ENCODE measurements around the gene NADK. TPM values are rescaled to one million over a fixed set of nuclear protein-coding genes. Genes with fewer than 3 reads are reported as not detected.

The NADK gene
- total and polyA plus RNA-seq, 2 of the 13 experiments (the other 11 are each of a cell fraction or from before 2014, with no cell fraction given) = 56.6 to 60.1 TPM

GRCh38 chr1:1778663-1779319 lies 521 bp upstream of the NADK start (continued):
- TF ChIP-seq CENPBD1 (CRISPR knock-in tag; IDR thresholded peaks at IDR 0.05; ENCODE audit: borderline replicate concordance, low read depth) (no peak), IKZF5 (CRISPR knock-in tag; IDR thresholded peaks at IDR 0.05) (no peak), ZNF143 (CRISPR knock-in tag; IDR thresholded peaks at IDR 0.05) (no peak), ELF1 (CRISPR knock-in tag; IDR thresholded peaks at IDR 0.05) (no peak), ZNF891 (CRISPR knock-in tag; IDR thresholded peaks at IDR 0.05) (peak; percentile 73), ZNF660 (CRISPR knock-in tag; IDR thresholded peaks at IDR 0.05; ENCODE audit: borderline replicate concordance, low read depth) (no peak), ZNF276 (CRISPR knock-in tag; IDR thresholded peaks at IDR 0.05; ENCODE audit: low read depth) (no peak), RNF2 (conservative IDR thresholded peaks at IDR 0.05; ENCODE audit: low read depth) (no peak), PITX1 (CRISPR knock-in tag; IDR thresholded peaks at IDR 0.05) (peak; percentile 27; the same call in 1 of the 2 replicates), KLF11 (CRISPR knock-in tag; IDR thresholded peaks at IDR 0.05) (no peak), TBX3 (IDR thresholded peaks at IDR 0.05; ENCODE audit: borderline replicate concordance) (no peak), ZNF569 (CRISPR knock-in tag; IDR thresholded peaks at IDR 0.05; ENCODE audit: borderline replicate concordance) (no peak), RFX5 (IDR thresholded peaks at IDR 0.05; ENCODE audit: low read depth, low read length) (no peak), HMGA1 (CRISPR knock-in tag; conservative IDR thresholded peaks at IDR 0.05) (no peak), EZH2 (conservative IDR thresholded peaks at IDR 0.05; ENCODE audit: low read depth, low read length) (no peak)
- TF ChIP-seq, protein P1, sequence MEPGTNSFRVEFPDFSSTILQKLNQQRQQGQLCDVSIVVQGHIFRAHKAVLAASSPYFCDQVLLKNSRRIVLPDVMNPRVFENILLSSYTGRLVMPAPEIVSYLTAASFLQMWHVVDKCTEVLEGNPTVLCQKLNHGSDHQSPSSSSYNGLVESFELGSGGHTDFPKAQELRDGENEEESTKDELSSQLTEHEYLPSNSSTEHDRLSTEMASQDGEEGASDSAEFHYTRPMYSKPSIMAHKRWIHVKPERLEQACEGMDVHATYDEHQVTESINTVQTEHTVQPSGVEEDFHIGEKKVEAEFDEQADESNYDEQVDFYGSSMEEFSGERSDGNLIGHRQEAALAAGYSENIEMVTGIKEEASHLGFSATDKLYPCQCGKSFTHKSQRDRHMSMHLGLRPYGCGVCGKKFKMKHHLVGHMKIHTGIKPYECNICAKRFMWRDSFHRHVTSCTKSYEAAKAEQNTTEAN (CRISPR knock-in tag; conservative IDR thresholded peaks at IDR 0.05) = no peak
- TF ChIP-seq, protein P2, sequence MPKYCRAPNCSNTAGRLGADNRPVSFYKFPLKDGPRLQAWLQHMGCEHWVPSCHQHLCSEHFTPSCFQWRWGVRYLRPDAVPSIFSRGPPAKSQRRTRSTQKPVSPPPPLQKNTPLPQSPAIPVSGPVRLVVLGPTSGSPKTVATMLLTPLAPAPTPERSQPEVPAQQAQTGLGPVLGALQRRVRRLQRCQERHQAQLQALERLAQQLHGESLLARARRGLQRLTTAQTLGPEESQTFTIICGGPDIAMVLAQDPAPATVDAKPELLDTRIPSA (CRISPR knock-in tag; IDR thresholded peaks at IDR 0.05; ENCODE audit: borderline replicate concordance) = no peak
- TF ChIP-seq, protein P3, sequence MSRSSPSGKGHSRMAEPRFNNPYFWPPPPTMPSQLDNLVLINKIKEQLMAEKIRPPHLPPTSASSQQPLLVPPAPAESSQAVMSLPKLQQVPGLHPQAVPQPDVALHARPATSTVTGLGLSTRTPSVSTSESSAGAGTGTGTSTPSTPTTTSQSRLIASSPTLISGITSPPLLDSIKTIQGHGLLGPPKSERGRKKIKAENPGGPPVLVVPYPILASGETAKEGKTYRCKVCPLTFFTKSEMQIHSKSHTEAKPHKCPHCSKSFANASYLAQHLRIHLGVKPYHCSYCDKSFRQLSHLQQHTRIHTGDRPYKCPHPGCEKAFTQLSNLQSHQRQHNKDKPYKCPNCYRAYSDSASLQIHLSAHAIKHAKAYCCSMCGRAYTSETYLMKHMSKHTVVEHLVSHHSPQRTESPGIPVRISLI (CRISPR knock-in tag; IDR thresholded peaks at IDR 0.05; ENCODE audit: borderline replicate concordance) = peak; percentile 19; the same call in 1 of the 2 replicates
- TF ChIP-seq, protein P4, sequence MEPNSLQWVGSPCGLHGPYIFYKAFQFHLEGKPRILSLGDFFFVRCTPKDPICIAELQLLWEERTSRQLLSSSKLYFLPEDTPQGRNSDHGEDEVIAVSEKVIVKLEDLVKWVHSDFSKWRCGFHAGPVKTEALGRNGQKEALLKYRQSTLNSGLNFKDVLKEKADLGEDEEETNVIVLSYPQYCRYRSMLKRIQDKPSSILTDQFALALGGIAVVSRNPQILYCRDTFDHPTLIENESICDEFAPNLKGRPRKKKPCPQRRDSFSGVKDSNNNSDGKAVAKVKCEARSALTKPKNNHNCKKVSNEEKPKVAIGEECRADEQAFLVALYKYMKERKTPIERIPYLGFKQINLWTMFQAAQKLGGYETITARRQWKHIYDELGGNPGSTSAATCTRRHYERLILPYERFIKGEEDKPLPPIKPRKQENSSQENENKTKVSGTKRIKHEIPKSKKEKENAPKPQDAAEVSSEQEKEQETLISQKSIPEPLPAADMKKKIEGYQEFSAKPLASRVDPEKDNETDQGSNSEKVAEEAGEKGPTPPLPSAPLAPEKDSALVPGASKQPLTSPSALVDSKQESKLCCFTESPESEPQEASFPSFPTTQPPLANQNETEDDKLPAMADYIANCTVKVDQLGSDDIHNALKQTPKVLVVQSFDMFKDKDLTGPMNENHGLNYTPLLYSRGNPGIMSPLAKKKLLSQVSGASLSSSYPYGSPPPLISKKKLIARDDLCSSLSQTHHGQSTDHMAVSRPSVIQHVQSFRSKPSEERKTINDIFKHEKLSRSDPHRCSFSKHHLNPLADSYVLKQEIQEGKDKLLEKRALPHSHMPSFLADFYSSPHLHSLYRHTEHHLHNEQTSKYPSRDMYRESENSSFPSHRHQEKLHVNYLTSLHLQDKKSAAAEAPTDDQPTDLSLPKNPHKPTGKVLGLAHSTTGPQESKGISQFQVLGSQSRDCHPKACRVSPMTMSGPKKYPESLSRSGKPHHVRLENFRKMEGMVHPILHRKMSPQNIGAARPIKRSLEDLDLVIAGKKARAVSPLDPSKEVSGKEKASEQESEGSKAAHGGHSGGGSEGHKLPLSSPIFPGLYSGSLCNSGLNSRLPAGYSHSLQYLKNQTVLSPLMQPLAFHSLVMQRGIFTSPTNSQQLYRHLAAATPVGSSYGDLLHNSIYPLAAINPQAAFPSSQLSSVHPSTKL (CRISPR knock-in tag; IDR thresholded peaks at IDR 0.05) = 0 out of 2 replicates have a peak, but pooled peaks have one; percentile 38

Measured in HepG2 (cell line).